ENCODE measurements around the gene CETN1.

The CETN1 gene

DNA sequence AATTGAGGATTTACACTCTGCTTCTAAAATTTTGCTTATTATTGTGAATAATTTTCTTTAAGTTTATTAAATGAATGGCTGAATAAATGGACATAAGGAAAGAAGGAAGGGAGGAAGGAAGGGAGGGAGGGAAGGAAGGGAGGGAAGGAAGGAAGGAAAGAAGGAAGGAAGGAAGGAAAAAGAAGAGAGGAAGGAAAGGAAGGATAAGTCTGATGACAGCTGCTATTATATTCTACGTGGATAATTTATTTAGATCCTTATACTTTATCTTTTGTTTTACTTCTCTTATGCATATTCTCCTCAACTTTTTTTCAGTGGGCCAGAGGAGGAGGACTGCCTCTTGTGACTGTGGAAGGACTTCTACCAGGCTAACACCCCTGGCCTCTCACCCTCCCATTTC is 34.0 kb downstream of the CETN1 start:
- Histone ChIP-seq H3K4me1 (ENCODE audit: insufficient read depth, poor library complexity, severe bottlenecking) (no peaks in the 10 kb centered on the region), H3K27me3 (ENCODE audit: insufficient read depth, poor library complexity, severe bottlenecking) (no peaks in the 10 kb centered on the region), H3K9me3 (ENCODE audit: severe bottlenecking) (no peaks in the 10 kb centered on the region), H3K27ac (ENCODE audit: poor library complexity, severe bottlenecking) (no peak overlapping the region), H3K36me3 (ENCODE audit: low read depth) (no peaks in the 10 kb centered on the region), H3K4me3 (ENCODE audit: severe bottlenecking) (no peak overlapping the region)
- ATAC-seq (ENCODE audit: low read depth) (no peak), DNase-seq (ENCODE audit: low spot score) (no peak)
- TF ChIP-seq, protein P1, sequence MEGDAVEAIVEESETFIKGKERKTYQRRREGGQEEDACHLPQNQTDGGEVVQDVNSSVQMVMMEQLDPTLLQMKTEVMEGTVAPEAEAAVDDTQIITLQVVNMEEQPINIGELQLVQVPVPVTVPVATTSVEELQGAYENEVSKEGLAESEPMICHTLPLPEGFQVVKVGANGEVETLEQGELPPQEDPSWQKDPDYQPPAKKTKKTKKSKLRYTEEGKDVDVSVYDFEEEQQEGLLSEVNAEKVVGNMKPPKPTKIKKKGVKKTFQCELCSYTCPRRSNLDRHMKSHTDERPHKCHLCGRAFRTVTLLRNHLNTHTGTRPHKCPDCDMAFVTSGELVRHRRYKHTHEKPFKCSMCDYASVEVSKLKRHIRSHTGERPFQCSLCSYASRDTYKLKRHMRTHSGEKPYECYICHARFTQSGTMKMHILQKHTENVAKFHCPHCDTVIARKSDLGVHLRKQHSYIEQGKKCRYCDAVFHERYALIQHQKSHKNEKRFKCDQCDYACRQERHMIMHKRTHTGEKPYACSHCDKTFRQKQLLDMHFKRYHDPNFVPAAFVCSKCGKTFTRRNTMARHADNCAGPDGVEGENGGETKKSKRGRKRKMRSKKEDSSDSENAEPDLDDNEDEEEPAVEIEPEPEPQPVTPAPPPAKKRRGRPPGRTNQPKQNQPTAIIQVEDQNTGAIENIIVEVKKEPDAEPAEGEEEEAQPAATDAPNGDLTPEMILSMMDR (IDR thresholded peaks at IDR 0.05; ENCODE audit: poor library complexity, severe bottlenecking): no peak

DNA sequence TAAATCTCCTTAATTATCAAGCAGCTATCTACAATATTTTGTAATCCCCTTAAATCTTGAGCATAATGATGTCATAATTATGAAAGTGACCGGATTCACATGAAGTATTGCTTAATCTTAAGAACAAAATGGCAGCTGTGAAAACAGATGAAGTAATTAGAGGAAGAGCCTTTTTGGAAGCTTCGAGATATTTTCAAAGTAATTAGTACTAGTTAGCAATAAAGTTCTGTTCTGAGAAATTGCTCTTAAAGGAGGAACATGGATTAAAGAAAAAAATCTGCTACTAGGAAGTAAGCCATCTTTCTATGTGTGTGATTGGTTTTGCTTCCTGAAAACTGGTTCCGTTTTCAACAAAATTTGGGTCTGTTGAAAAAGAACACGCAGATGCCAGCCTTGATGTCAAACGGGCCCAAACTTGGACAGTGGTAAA is 34.9 kb downstream of the CETN1 start:
- no peaks in the 10 kb centered on the region for H3K4me1 ChIP-seq (ENCODE audit: insufficient read depth, poor library complexity, severe bottlenecking)
- H3K9me3 ChIP-seq (ENCODE audit: severe bottlenecking): no peaks in the 10 kb centered on the region
- DNase-seq (ENCODE audit: low spot score) (no peak), ATAC-seq (ENCODE audit: low read depth) (no peak)
- no peak overlapping the region for H3K4me3 ChIP-seq (ENCODE audit: severe bottlenecking)
- TF ChIP-seq, protein P1 (IDR thresholded peaks at IDR 0.05; ENCODE audit: poor library complexity, severe bottlenecking): no peak
- no peaks in the 10 kb centered on the region for H3K36me3 ChIP-seq (ENCODE audit: low read depth)
- H3K27ac ChIP-seq (ENCODE audit: poor library complexity, severe bottlenecking): no peak overlapping the region
- no peaks in the 10 kb centered on the region for H3K27me3 ChIP-seq (ENCODE audit: insufficient read depth, poor library complexity, severe bottlenecking)

DNA sequence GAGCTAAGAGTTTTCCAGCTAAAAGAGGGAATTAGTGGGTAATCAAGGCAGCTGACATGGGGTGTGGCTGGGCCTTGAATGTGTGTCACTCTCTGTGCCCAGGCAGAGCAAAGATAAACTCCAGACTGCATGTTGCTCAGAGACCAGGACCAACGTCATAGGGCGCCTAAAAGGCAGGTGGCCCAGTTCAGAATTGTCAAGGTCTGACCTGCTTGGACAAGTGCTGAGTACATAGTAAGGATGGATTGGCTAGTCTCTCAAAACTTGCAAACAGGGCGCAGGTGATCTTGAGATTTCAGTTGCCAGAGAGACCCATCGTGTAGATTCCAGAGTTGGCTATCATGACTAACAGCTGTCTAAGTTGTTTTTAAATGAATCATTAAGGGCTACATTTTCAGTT is 35.6 kb downstream of the CETN1 start:
- TF ChIP-seq, protein P1 (IDR thresholded peaks at IDR 0.05; ENCODE audit: poor library complexity, severe bottlenecking): no peak
- Histone ChIP-seq H3K36me3 (ENCODE audit: low read depth) (no peaks in the 10 kb centered on the region), H3K27ac (ENCODE audit: poor library complexity, severe bottlenecking) (no peak overlapping the region), H3K9me3 (ENCODE audit: severe bottlenecking) (no peaks in the 10 kb centered on the region), H3K4me1 (ENCODE audit: insufficient read depth, poor library complexity, severe bottlenecking) (no peaks in the 10 kb centered on the region), H3K4me3 (ENCODE audit: severe bottlenecking) (no peak overlapping the region), H3K27me3 (ENCODE audit: insufficient read depth, poor library complexity, severe bottlenecking) (no peaks in the 10 kb centered on the region)
- ATAC-seq (ENCODE audit: low read depth) (peak; percentile 31; the same call in 1 of the 3 replicates), DNase-seq (ENCODE audit: low spot score) (no peak)

DNA sequence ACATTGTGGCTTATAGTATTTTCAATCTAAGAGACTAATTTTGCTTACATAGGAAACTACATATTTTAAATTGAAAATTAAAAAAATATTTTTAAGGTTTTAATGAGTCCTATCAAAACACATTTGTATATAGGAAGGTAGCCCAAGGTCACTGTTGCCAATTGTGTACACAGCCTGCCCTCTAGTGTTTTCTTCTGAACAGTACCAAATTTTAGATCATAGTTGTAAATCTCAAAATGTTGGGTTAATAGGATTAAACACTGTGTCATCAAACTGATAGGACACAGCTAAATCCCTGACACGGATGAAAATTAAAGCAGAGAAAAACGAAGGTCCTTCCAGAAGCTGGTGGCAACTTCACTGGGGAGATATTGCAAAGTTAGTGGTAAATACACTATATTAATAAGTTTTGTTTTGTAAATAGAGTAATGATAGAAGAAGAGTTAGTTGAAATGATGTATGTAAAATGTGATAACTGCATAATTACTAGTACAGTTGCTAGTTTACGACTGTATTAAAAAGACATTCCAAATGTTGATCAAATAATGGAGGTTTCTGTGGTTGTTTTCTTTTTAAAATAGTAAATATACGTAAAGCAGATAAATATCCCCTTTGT is 36.3 kb downstream of the CETN1 start:
- no peak overlapping the region for H3K27ac ChIP-seq (ENCODE audit: poor library complexity, severe bottlenecking)
- H3K36me3 ChIP-seq (ENCODE audit: low read depth): no peaks in the 10 kb centered on the region
- ATAC-seq (ENCODE audit: low read depth): 0 out of 3 replicates have a peak, but pooled peaks have one; percentile 61
- H3K9me3 ChIP-seq (ENCODE audit: severe bottlenecking): no peaks in the 10 kb centered on the region
- TF ChIP-seq, protein P1 (IDR thresholded peaks at IDR 0.05; ENCODE audit: poor library complexity, severe bottlenecking): peak; percentile 87
- H3K4me3 ChIP-seq (ENCODE audit: severe bottlenecking): no peak overlapping the region
- no peaks in the 10 kb centered on the region for H3K27me3 ChIP-seq (ENCODE audit: insufficient read depth, poor library complexity, severe bottlenecking)
- DNase-seq (ENCODE audit: low spot score): no peak
- H3K4me1 ChIP-seq (ENCODE audit: insufficient read depth, poor library complexity, severe bottlenecking): no peaks in the 10 kb centered on the region

DNA sequence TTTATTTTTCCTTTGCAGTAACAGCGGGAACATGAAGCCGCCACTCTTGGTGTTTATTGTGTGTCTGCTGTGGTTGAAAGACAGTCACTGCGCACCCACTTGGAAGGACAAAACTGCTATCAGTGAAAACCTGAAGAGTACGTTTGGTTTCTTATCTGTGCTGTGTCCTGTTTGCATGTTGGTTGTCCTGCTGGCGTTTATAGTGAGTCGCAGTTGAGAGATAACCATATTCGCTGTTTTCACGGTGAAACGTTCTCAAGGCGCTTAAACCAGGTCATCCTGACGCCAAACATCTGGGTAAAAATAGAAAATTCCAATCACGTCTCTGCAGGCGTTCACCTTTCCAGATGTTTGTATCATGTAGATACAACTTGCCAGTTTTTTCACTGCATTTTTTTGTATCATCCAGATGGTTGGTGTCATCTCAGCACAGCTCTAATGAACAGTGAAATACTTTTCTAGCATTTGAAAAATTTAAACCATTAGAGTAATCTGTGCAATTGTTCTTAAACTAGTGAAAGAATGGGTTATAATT is 37.9 kb downstream of the CETN1 start:
- TF ChIP-seq, protein P1 (IDR thresholded peaks at IDR 0.05; ENCODE audit: poor library complexity, severe bottlenecking): no peak
- H3K36me3 ChIP-seq (ENCODE audit: low read depth): no peaks in the 10 kb centered on the region
- H3K9me3 ChIP-seq (ENCODE audit: severe bottlenecking): no peaks in the 10 kb centered on the region
- no peaks in the 10 kb centered on the region for H3K4me1 ChIP-seq (ENCODE audit: insufficient read depth, poor library complexity, severe bottlenecking)
- DNase-seq (ENCODE audit: low spot score) (no peak), ATAC-seq (ENCODE audit: low read depth) (no peak)
- H3K4me3 ChIP-seq (ENCODE audit: severe bottlenecking): no peak overlapping the region
- H3K27ac ChIP-seq (ENCODE audit: poor library complexity, severe bottlenecking): no peak overlapping the region
- H3K27me3 ChIP-seq (ENCODE audit: insufficient read depth, poor library complexity, severe bottlenecking): no peaks in the 10 kb centered on the region
